Ishikawa (cell line): ENCODE data around the gene CD99L2.

Experiments
- CEBPB ChIP-seq: IDR thresholded peaks from 2 replicates; pipeline ENCODE4 v1.6.1; 2012
- CREB1 ChIP-seq: IDR thresholded peaks from 2 replicates; pipeline ENCODE4 v1.6.1; 2012; ENCODE audit warnings: low read depth
- EGR1 ChIP-seq: IDR thresholded peaks from 2 replicates; pipeline ENCODE4 v1.6.1; 2012
- EP300 ChIP-seq: IDR thresholded peaks from 2 replicates; pipeline ENCODE4 v1.6.1; 2012; ENCODE audit warnings: borderline replicate concordance
- FOXM1 ChIP-seq: IDR thresholded peaks from 2 replicates; pipeline ENCODE4 v1.6.1; 2012; ENCODE audit warnings: low read depth, borderline replicate concordance
- NFIC ChIP-seq: IDR thresholded peaks from 2 replicates; pipeline ENCODE4 v1.6.1; 2012
- RAD21 ChIP-seq: IDR thresholded peaks from 2 replicates; pipeline ENCODE4 v1.6.1; 2012; ENCODE audit warnings: low read depth
- REST ChIP-seq: IDR thresholded peaks from 2 replicates; pipeline ENCODE4 v1.6.1; 2012; ENCODE audit warnings: low read depth, mild to moderate bottlenecking
- TAF1 ChIP-seq: IDR thresholded peaks from 2 replicates; pipeline ENCODE4 v1.6.1; 2012; ENCODE audit warnings: low read depth, mild to moderate bottlenecking
- TCF12 ChIP-seq: IDR thresholded peaks from 2 replicates; pipeline ENCODE4 v1.6.1; 2012; ENCODE audit warnings: low read depth
- TEAD4 ChIP-seq: IDR thresholded peaks from 2 replicates; pipeline ENCODE4 v1.6.1; 2012
- USF1 ChIP-seq: IDR thresholded peaks from 2 replicates; pipeline ENCODE4 v1.6.1; 2012
- YY1 ChIP-seq: IDR thresholded peaks from 2 replicates; pipeline ENCODE4 v1.6.1; 2012; ENCODE audit warnings: low read depth
- ZBTB7A ChIP-seq: IDR thresholded peaks from 2 replicates; pipeline ENCODE4 v1.6.1; 2012; ENCODE audit warnings: low read depth
- TF ChIP-seq, protein P1 (sequence below): IDR thresholded peaks from 2 replicates; pipeline ENCODE4 v1.6.1; 2012

The CD99L2 gene

DNA sequence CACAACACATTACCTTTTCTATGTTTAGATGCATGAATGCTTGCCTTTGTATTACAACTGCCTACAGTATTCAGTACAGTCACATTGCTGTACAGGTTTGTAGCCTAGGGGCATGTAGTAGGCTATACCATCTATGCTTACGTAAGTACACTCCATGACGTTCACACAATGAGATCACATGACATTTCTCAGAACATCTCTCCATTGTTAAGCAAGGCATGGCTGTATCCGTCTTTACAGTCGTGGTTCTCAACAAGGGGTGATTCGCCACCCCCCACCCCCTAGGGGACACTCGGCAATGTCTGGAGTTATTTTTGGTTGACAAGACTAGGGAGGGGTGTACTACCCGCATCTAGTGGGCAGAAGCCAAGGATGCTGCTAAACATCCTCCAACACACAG is 12.1 kb downstream of the CD99L2 start:
- TF ChIP-seq CREB1, result no peak
- TF ChIP-seq ZBTB7A, result no peak
- TF ChIP-seq EGR1, result no peak
- TF ChIP-seq NFIC, result no peak
- no peak for TF ChIP-seq TCF12
- no peak for TF ChIP-seq FOXM1
- TF ChIP-seq, protein P1, sequence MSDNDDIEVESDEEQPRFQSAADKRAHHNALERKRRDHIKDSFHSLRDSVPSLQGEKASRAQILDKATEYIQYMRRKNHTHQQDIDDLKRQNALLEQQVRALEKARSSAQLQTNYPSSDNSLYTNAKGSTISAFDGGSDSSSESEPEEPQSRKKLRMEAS, result no peak
- no peak for TF ChIP-seq TEAD4
- no peak for TF ChIP-seq YY1
- no peak for TF ChIP-seq REST
- no peak for TF ChIP-seq EP300
- TF ChIP-seq RAD21, result no peak
- TF ChIP-seq CEBPB, result no peak
- no peak for TF ChIP-seq TAF1
- TF ChIP-seq USF1, result no peak

- TF ChIP-seq EP300, result no peak
- no peak for TF ChIP-seq EGR1
- TF ChIP-seq TAF1, result no peak
- no peak for TF ChIP-seq NFIC
These were observed 17.7 kb downstream of the CD99L2 start for GRCh38 chrX:150880808-150881165.

GRCh38 chrX:150879855-150880807 is 18.3 kb downstream of the CD99L2 start:
- TF ChIP-seq CREB1 (no peak), EP300 (no peak), ZBTB7A (no peak), EGR1 (no peak), REST (no peak), FOXM1 (no peak), TAF1 (no peak), TCF12 (no peak), USF1 (no peak), YY1 (no peak)
- TF ChIP-seq, protein P1, result no peak

DNA sequence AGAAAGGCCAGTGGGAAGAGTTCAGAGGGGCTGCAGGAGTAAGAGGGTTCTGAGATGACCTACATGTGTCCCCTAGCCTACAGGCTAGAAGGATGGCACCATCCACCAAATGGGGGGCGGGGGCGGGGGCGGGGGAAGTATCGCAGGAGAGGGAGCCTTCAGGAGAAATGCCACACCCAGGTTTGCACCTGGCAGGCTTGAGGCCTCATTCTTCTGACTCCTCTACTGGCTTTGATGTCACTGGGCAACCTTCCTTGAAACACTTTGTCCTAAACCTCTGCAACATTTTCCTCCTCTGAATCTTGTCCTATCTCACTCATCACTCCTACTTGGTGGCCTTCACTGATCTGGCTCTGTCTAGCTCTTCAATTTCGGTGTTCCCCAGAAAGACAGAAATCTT is 24.0 kb downstream of the CD99L2 start:
- no peak for TF ChIP-seq EGR1
- no peak for TF ChIP-seq CREB1
- no peak for TF ChIP-seq ZBTB7A
- no peak for TF ChIP-seq TCF12
- no peak for TF ChIP-seq RAD21
- no peak for TF ChIP-seq TAF1
- TF ChIP-seq EP300, result no peak
- TF ChIP-seq FOXM1, result no peak
- TF ChIP-seq NFIC, result no peak
- no peak for TF ChIP-seq REST
- no peak for TF ChIP-seq USF1
- no peak for TF ChIP-seq CEBPB
- TF ChIP-seq TEAD4, result no peak
- TF ChIP-seq, protein P1, result no peak
- TF ChIP-seq YY1, result no peak
